ENCODE measurements around the gene IGFBP4. TPM values are rescaled to one million over a fixed set of nuclear protein-coding genes. Genes with fewer than 3 reads are reported as not detected.

The IGFBP4 gene
- total RNA-seq, 3 donors from 2014 or later (not counting 1 experiment from before 2014, with no cell fraction given) = 2.1 to 8.1 (median 2.8) TPM

- Mint-ChIP-seq H3K9me3 (no peaks in the 10 kb centered on the region), H3K27ac (no peak overlapping the region), H3K4me3 (no peak overlapping the region), H3K36me3 (no peaks in the 10 kb centered on the region), H3K4me1 (peaks cover 4 to 15% of the 10 kb centered on the region in 2 donors), H3K27me3 (ENCODE audit: low read depth in 2 of 2) (peaks cover 7 to 14% of the 10 kb centered on the region in 2 donors)
- DNase-seq (no peak), ATAC-seq (no peak)
- no peaks in the 10 kb centered on the region for H3K27me3 ChIP-seq (ENCODE audit: control insufficient read depth, insufficient read depth, low read length)
- 85% methylated on average over 9 of the region's 9 CpGs for WGBS (ENCODE audit: insufficient coverage)
- no peaks in the 10 kb centered on the region for H3K36me3 ChIP-seq (ENCODE audit: control insufficient read depth, insufficient read depth, low read length)
- no peaks in the 10 kb centered on the region for H3K9me3 ChIP-seq (ENCODE audit: control insufficient read depth, insufficient read depth, low read length)
- no peak overlapping the region for H3K27ac ChIP-seq (ENCODE audit: low read length)
- intact Hi-C loops (cut with micrococcal nuclease) = no loop called here
- no peaks in the 10 kb centered on the region for H3K4me1 ChIP-seq (ENCODE audit: control insufficient read depth, insufficient read depth, low read length)
- TF ChIP-seq CTCF (IDR thresholded peaks at IDR 0.05) = no peak
- H3K4me3 ChIP-seq (ENCODE audit: low read length) = no peak overlapping the region
These were observed 55.2 kb downstream of the IGFBP4 start for GRCh38 chr17:40498281-40499084.

DNA sequence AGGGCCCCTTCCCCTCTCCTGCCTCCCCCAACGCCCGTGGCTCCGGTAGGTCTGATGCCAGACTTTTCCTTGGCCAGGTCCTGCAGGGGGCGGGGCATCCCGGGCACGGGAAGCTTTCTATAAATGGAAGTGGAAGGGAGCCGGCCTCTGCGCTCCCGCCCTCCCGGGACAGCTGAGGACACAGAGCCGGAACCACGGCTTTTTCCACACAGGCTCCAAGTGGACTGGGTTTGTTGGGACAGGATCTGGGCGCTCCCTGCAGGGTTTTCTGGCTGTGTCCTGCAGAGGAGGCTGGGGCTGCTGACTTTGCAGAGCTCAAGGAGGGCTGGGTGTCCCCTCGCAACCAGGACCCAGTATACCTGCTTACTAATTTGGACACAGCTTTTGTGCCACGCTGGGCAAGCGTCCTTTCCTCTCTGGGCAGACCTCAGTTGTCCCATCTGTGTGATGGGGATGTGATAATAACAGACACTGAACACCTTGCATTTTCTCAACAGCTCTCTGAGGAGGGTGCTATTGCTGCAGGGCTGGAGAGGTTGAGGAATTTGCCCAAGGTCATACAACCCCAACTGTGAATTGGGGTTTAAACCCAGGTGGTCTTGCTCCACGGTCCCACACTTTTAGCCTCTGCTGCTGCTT lies 56.4 kb downstream of the IGFBP4 start:
- no peaks in the 10 kb centered on the region for H3K27me3 ChIP-seq (ENCODE audit: control insufficient read depth, insufficient read depth, low read length)
- Mint-ChIP-seq H3K4me1 (peaks cover 4 to 15% of the 10 kb centered on the region in 2 donors), H3K27ac (no peak overlapping the region), H3K4me3 (no peak overlapping the region), H3K36me3 (no peaks in the 10 kb centered on the region), H3K9me3 (no peaks in the 10 kb centered on the region), H3K27me3 (ENCODE audit: low read depth in 2 of 2) (peaks cover 7 to 14% of the 10 kb centered on the region in 2 donors)
- H3K4me1 ChIP-seq (ENCODE audit: control insufficient read depth, insufficient read depth, low read length) = no peaks in the 10 kb centered on the region
- no peak overlapping the region for H3K4me3 ChIP-seq (ENCODE audit: low read length)
- 50% methylated on average over 16 of the region's 17 CpGs for WGBS (ENCODE audit: insufficient coverage)
- intact Hi-C loops (cut with micrococcal nuclease) = no loop called here
- no peak for DNase-seq
- ATAC-seq = no peak
- no peaks in the 10 kb centered on the region for H3K9me3 ChIP-seq (ENCODE audit: control insufficient read depth, insufficient read depth, low read length)
- H3K27ac ChIP-seq (ENCODE audit: low read length) = no peak overlapping the region
- H3K36me3 ChIP-seq (ENCODE audit: control insufficient read depth, insufficient read depth, low read length) = no peaks in the 10 kb centered on the region
- TF ChIP-seq CTCF (IDR thresholded peaks at IDR 0.05) = no peak

GRCh38 chr17:40500190-40500589 lies 56.9 kb downstream of the IGFBP4 start:
- no peaks in the 10 kb centered on the region for H3K36me3 Mint-ChIP-seq
- Histone ChIP-seq H3K4me1 (ENCODE audit: control insufficient read depth, insufficient read depth, low read length) (no peaks in the 10 kb centered on the region), H3K9me3 (ENCODE audit: control insufficient read depth, insufficient read depth, low read length) (no peaks in the 10 kb centered on the region), H3K27me3 (ENCODE audit: control insufficient read depth, insufficient read depth, low read length) (no peaks in the 10 kb centered on the region), H3K4me3 (ENCODE audit: low read length) (no peak overlapping the region), H3K36me3 (ENCODE audit: control insufficient read depth, insufficient read depth, low read length) (no peaks in the 10 kb centered on the region), H3K27ac (ENCODE audit: low read length) (no peak overlapping the region)
- DNase-seq (no peak), ATAC-seq (no peak)
- H3K27me3 Mint-ChIP-seq (ENCODE audit: low read depth in 2 of 2) = peaks cover 7 to 14% of the 10 kb centered on the region in 2 donors
- TF ChIP-seq CTCF (IDR thresholded peaks at IDR 0.05) = no peak
- 97% methylated on average over 11 of the region's 11 CpGs for WGBS (ENCODE audit: insufficient coverage)
- H3K4me1 Mint-ChIP-seq = peaks cover 3 to 15% of the 10 kb centered on the region in 2 donors
- no peak overlapping the region for H3K27ac Mint-ChIP-seq
- no peak overlapping the region for H3K4me3 Mint-ChIP-seq
- no peaks in the 10 kb centered on the region for H3K9me3 Mint-ChIP-seq
- intact Hi-C loops (cut with micrococcal nuclease) = no loop called here
